Upper lobe of left lung (tissue), 4 donors: ENCODE results near the gene PARP12.

Source experiments
- POLR2A ChIP-seq, 4 donors: fragments of 450-650 bp; IDR thresholded peaks; one replicate each; pipeline ENCODE4 v1.5.1; 2016 to 2017; ENCODE audit warnings: antibody characterized with exemption in 4 of 4, mild to moderate bottlenecking in 2 of 4
- POLR2AphosphoS5 ChIP-seq, 2 donors: sonication (generic); formaldehyde crosslinking; IDR thresholded peaks; one replicate each; pipeline ENCODE4 v1.5.1; 2017; ENCODE audit warnings: antibody characterized with exemption in 2 of 2
- TF ChIP-seq, protein P1 (sequence below), 6 experiments: fragments of 450-650 bp in 4 of 6; fragments of 200-600 bp in 2 of 6; sonication (generic) in 2 of 6; IDR thresholded peaks; one replicate each; pipeline ENCODE4 v1.5.1; 2016 to 2019; ENCODE audit warnings: antibody characterized with exemption in 6 of 6

DNA sequence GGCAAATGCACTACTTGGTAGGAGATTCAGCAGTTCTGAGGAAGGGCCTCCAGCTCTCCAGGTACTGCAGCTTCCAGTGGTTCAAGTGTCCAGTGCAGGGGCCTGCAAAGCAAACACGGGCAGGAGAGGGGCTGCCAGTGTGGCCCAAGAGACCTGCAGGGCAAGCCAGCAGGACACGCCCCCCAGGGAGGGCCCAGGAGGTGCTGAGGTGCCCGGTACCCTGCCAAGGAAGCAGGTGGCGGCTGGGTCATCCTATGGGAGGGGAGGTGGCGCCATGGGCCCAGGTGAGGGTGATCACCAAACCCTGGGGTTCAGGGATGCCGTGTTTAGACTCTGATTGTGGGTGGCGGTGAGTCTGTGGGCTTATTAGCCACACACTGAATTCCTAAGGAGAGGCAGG lies 45.7 kb downstream of the PARP12 start:
- TF ChIP-seq, protein P1, sequence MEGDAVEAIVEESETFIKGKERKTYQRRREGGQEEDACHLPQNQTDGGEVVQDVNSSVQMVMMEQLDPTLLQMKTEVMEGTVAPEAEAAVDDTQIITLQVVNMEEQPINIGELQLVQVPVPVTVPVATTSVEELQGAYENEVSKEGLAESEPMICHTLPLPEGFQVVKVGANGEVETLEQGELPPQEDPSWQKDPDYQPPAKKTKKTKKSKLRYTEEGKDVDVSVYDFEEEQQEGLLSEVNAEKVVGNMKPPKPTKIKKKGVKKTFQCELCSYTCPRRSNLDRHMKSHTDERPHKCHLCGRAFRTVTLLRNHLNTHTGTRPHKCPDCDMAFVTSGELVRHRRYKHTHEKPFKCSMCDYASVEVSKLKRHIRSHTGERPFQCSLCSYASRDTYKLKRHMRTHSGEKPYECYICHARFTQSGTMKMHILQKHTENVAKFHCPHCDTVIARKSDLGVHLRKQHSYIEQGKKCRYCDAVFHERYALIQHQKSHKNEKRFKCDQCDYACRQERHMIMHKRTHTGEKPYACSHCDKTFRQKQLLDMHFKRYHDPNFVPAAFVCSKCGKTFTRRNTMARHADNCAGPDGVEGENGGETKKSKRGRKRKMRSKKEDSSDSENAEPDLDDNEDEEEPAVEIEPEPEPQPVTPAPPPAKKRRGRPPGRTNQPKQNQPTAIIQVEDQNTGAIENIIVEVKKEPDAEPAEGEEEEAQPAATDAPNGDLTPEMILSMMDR (IDR thresholded peaks at IDR 0.05) = no peak
- TF ChIP-seq POLR2AphosphoS5 (IDR thresholded peaks at IDR 0.05) (no peak), POLR2A (IDR thresholded peaks at IDR 0.05) (no peak)
